Right renal pelvis (tissue), 4 donors: ENCODE data around the gene GPBP1L1. TPM values are rescaled to one million over a fixed set of nuclear protein-coding genes. Genes with fewer than 3 reads are reported as not detected.
"Not testable (repeated sequence)": the region's sequence is repeated elsewhere in the genome, so short reads cannot be mapped to it uniquely, and the experiment has no call there.

Source experiments
- DNase-seq, 4 donors: peaks; one replicate each; pipeline ENCODE4 v3.0.0-alpha.2; 2013; ENCODE audit warnings: low read depth in 4 of 4, low spot score in 3 of 4, missing footprints in 1 of 4
- polyA plus RNA-seq, 4 donors: library from polyadenylated mRNA; unstranded; fragments of 120-200 nt; gene quantifications; one replicate each; pipeline ENCODE4 v1.2.1, GENCODE V29; 2013; ENCODE audit not compliant: insufficient read length in 4 of 4

Gene GPBP1L1
- polyA plus RNA-seq, 4 donors: 89.8 to 132 (median 114) TPM

DNA sequence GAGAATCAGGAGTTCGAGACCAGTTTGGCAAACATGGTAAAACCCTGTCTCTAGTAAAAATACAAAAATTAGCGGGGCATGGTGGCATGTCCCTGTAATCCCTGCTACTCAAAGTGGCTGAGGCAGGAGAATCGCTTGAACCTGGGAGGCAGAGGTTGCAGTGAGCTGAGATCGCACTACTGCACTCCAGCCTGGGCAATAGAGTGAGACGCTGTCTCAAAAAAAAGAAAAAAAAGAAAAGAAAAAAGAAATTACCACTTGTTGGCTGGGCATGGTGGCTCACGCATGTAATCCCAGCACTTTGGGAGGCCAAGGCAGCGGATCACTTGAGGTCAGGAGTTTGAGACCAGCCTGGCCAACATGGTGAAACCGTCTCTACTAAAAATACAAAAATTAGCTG lies 89.6 kb downstream of the GPBP1L1 start:
- not testable (repeated sequence) for DNase-seq

DNA sequence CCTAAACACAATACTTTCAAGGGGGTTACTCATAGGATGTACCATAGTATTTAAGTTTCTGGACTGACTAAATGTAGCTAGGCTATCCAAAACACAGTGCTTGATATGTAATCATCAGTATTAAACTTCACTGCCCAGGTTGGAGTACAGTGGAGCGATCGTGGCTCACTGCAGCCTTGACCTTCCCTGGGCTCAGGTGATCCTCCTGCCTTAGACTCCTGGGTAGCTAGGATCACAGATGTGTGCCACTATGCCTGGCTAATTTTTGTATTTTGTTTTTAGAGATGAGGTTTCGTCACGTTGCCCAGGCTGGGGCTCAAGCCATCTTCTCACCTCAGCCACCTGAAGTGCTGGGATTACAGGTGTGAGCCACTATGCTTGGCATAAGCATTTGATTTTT lies 91.9 kb downstream of the GPBP1L1 start:
- DNase-seq: no peak

DNA sequence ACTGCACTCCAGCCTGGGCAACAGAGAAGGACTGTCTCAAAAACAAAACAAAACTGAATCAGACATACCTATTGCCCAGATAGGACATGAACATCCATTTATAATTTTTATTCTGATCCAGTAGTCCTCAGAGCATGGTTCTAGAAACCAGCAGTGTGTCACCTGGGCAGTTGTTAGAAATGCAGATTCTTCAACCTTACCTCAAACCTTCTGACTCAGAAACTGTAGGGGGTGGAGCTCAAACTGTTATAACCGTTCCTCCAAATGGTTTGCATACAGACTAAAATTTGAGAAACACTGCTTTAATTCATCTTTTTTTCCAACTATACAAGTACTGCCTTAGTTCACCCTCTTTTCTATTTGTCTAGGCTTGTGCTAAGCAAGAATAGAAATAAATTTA lies 96.5 kb downstream of the GPBP1L1 start:
- no peak for DNase-seq

DNA sequence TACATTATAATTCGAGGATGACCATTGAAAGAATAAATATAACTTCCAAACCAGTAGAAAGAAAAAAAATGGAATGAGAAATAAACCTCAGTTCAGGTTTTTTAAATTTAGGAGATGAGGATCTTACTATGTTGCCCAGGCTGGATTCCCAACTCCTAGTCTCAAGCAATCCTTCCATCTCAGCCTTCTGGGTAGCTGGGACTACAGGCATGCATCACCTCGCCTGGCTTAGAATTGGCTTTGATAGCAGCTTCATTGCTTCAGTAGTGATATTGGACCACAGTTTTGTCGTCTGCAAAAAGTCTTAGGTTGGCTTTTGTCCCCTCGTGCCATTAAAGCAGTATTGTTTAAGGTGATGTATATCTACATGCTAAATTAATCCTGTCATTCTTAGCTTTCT lies 99.6 kb downstream of the GPBP1L1 start:
- no peak for DNase-seq

DNA sequence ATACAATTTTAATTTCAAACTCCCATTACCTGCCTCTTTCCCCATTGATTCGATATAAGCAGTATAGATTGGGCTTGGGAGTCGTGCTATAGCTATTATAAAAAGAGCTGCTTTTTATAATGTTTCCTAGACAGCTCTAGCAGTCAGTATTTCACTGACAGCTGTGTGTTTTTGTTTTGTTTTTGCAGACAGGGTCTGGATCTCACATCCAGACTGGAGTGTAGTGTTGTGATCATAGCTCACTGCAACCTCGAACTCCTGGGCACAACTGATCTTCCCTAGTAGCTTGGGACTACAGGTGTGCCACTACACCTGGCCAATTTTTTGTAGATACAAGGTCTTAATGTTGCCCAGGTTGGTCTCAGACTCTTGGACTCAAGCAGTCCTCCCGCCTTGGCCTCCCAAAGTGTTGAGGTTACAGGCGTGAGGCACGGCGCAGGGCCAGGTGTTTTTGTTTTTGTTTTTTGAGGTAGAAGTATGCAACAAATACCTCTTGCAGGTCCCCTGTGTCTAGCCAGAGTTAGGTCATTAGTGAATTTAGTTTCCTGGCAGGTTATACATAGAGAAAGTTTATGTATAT lies 100.7 kb downstream of the GPBP1L1 start:
- DNase-seq: no peak

DNA sequence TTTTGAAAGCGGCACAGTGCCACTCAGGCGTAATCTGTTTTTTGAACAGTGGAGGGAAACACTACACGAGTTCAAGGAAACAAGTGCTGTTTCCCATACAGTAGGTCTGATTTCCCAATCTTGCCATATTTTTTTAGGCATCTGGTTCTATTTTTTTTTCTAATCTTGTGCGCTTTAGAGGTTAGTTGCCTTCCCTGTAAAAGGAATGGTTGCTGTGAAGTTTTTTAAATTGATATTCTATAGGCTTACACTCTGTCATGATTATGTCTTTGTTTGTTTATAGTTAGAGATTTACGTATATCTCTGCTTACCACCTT lies 101.3 kb downstream of the GPBP1L1 start:
- no peak for DNase-seq

DNA sequence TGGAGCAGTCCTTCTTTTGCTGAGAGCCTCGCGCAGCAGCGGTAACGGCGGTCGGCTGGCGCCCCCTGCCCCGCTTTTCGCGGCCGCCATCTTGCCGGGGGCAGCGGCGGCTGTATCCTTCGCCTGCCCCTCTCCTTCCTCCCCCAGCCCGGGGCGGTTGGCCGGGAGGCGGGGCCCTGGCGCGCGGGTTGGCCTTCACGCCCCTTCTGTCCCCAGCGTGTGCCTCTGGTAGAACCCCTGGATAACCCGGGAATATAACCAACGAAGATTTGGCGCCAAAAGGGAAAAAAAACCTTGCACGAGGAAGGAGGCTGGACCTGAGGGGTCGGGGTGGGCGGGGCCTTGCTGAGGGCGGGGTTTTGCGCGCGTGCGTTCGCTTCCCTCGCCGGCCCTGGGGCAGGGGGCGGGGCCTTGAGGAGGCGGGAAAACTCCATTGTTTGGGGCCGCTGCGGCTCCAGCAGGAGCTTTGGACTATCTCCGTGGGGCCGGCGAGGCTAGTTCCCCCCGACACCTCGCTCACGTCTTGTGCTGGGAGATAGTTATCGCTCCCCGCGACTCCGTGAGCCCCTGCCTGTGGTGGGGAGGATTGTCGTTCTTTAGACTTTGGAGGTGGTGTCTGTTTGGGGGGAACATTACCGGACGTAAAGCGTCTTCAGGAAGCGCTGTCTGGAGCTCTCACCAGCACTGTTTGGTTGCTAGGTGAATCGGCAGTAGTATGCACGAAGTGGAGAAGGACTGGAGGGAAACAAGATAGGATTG lies 101.8 kb downstream of the GPBP1L1 start:
- DNase-seq: peak; percentile 81 to 86 (median 84)

DNA sequence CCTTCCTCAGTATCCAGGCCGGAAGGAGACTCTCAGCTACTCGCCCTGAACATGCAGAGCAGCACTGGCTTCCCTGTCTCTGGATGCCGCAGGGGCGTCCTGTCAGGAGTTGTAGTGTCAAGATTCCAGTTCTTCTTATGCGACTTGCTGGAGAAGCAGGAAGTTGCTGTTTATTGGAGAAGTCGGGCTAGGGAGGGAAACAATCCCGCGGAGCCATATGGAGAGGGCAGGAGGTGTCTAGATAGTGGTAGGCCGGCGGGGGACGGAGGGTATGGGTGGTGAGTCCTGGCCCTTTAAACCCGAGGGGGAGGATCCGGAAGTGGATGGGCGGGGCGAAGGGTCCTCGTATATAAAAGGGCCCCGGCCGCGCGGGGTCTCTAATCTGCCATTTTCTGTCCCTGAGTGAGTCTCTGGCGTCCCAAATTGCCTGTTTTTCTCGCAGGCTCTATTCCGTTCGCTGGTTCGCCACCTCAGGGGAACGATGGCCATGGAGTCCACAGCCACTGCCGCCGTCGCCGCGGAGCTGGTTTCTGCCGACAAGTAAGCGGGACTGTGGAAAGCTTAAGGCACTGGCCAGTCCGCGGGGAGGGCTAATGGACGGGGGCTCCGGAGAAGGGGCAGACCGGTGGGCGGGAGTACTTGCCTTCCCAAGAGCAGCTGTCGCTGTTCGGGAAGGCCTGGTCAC lies 102.5 kb downstream of the GPBP1L1 start, which contains the start of gene NASP:
Gene NASP, plus strand, starts transcription at position 376 of the 685 bp plus-strand sequence. Its CDS starts 106 bp downstream, at position 482.
- DNase-seq: peak; percentile 82 to 94 (median 86)

DNA sequence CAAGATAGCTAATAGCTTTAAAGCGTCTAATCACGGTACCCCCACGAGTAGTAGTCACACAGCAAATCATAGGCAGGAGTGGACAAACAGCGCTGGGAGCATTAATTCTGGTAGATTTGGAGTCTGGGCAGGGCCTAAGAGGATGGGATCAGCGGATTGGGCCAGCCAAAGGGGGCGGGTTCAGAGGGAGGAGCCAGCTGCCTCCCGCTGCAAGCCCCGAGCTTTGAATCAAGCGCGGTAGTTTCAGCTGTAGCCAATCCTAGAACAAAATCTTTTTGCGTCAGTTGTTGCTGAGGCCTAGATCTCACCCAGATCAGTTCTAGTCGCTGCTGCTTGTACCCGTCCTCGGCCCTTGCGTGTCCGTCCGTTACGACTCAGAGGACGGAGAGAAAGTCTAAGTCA lies 103.1 kb downstream of the GPBP1L1 start:
- DNase-seq: peak; percentile 92 to 96 (median 94)

Other genes with a start within 250 kb of the GPBP1L1 start
- 1 to 10 TPM; 6.2 to 7.5 (median 6.9) TPM for gene TESK2, start 195.4 kb downstream of the GPBP1L1 start, polyA plus RNA-seq
- gene CCDC163, start 186.5 kb downstream of the GPBP1L1 start, polyA plus RNA-seq: 1 to 10 TPM; 1.5 to 2.0 (median 1.7) TPM
- gene MMACHC, start 186.2 kb downstream of the GPBP1L1 start, polyA plus RNA-seq: 10 to 100 TPM; 12.5 to 14.8 (median 13.4) TPM
- gene PRDX1, start 164.6 kb downstream of the GPBP1L1 start, polyA plus RNA-seq: 100 to 1,000 TPM; 337 to 402 (median 390) TPM
- gene AKR1A1, start 135.7 kb downstream of the GPBP1L1 start, polyA plus RNA-seq: 100 to 1,000 TPM; 248 to 336 (median 277) TPM
- gene NASP, start 102.5 kb downstream of the GPBP1L1 start, polyA plus RNA-seq: 100 to 1,000 TPM; 271 to 301 (median 279) TPM
- gene CCDC17, start 62.5 kb downstream of the GPBP1L1 start, polyA plus RNA-seq: 1 to 10 TPM in 3 of 4 donors, under 1 TPM in 1; 0.85 to 2.6 (median 1.8) TPM
- 10 to 100 TPM; 51.6 to 57.7 (median 54.2) TPM for gene TMEM69, start 1.6 kb upstream of the GPBP1L1 start, polyA plus RNA-seq
- 10 to 100 TPM; 26.7 to 31.9 (median 31.6) TPM for gene IPP, start 64.1 kb upstream of the GPBP1L1 start, polyA plus RNA-seq
- 10 to 100 TPM; 31.6 to 31.9 (median 31.7) TPM for gene MAST2, start 117.1 kb upstream of the GPBP1L1 start, polyA plus RNA-seq